Aorta (tissue), 5 donors: ENCODE data around the gene GATB. TPM values are rescaled to one million over a fixed set of nuclear protein-coding genes. Genes with fewer than 3 reads are reported as not detected.

Source experiments
- ATAC-seq: fragments of 200-7000 bp; cut with Tn5 transposase; one replicate; pipeline ENCODE4 v1.9.1; 2022; ENCODE audit warnings: moderate library complexity; ENCODE audit not compliant: low FRiP score
- DNase-seq, 2 donors: peaks; one replicate each; pipeline ENCODE4 v3.0.0-alpha.2; 2020
- H3K27ac ChIP-seq, 2 donors: one replicate each; pipeline ENCODE4 v1.5.1; 2013; ENCODE audit warnings: low read length in 2 of 2, mild to moderate bottlenecking in 2 of 2, moderate library complexity in 2 of 2, control low read depth in 1 of 2, inconsistent platforms in 1 of 2, low read depth in 1 of 2
- H3K27me3 ChIP-seq, 2 donors: one replicate each; pipeline ENCODE4 v1.6.1; 2013; ENCODE audit warnings: control low read depth in 1 of 2, low read length in 1 of 2, mild to moderate bottlenecking in 1 of 2, moderate library complexity in 1 of 2; ENCODE audit not compliant: insufficient read depth in 2 of 2, control insufficient read depth in 1 of 2
- H3K36me3 ChIP-seq, 2 donors: one replicate each; pipeline ENCODE4 v1.6.1; 2013; ENCODE audit warnings: control low read depth in 1 of 2, low read length in 1 of 2, mild to moderate bottlenecking in 1 of 2; ENCODE audit not compliant: insufficient read depth in 2 of 2, control insufficient read depth in 1 of 2
- H3K4me1 ChIP-seq, 2 donors: one replicate each; pipeline ENCODE4 v1.6.1; 2013; ENCODE audit warnings: low read length in 2 of 2, control low read depth in 1 of 2, mild to moderate bottlenecking in 1 of 2, moderate library complexity in 1 of 2; ENCODE audit not compliant: insufficient read depth in 2 of 2, control insufficient read depth in 1 of 2
- H3K4me3 ChIP-seq, 2 donors: one replicate each; pipeline ENCODE4 v1.5.1; 2013; ENCODE audit warnings: low read length in 2 of 2, control low read depth in 1 of 2, mild to moderate bottlenecking in 1 of 2
- H3K9me3 ChIP-seq: one replicate; pipeline ENCODE4 v1.6.1; 2013; ENCODE audit warnings: mild to moderate bottlenecking, low read length; ENCODE audit not compliant: control insufficient read depth
- WGBS, 2 donors: extraction: QIAGEN DNeasy Blood & Tissue Kit; methylation state at CpG; one replicate each; pipeline ENCODE4 v1.1.7; 2013; 5-methylcytosine and 5-hydroxymethylcytosine counted together
- intact Hi-C, 2 donors: fragments of 100-400 bp; cut with DNase I; formaldehyde crosslinking; loops; one replicate each; pipeline versions ENCODE4 v1.14.2 to v1.15.0; 2022
- polyA plus RNA-seq, 2 donors: library from polyadenylated mRNA; stranded (reverse); fragments of 200-250 nt; gene quantifications; one replicate each; pipeline ENCODE4 v1.2.3, GENCODE V29; 2013
- total RNA-seq, 2 donors: library from RNA; stranded (reverse); fragmentation: NEBNext Ultra II Directional; extraction: Animal tissue kit (Norgen Biotek cat#: 25700); gene quantifications; one replicate each; pipeline ENCODE4 v1.2.1, GENCODE V29; 2021
- donor health status: healthy with polysubstance abuse.
- donor health status: Bipolar disorder and iron deficiency.
- donor health status: DM: no; HTN: no; CAD: no.
- donor health status: DM: no; HTN: no; CAD: no.
- donor health status: DM: yes; HTN: yes; CAD: no.

GATB gene
- total and polyA plus RNA-seq, 4 donors = 5.2 to 13.0 (median 8.2) TPM

- Histone ChIP-seq H3K4me3 (no peak overlapping the region), H3K9me3 (no peaks in the 10 kb centered on the region), H3K27ac (no peak overlapping the region), H3K4me1 (no peaks in the 10 kb centered on the region), H3K27me3 (no peaks in the 10 kb centered on the region), H3K36me3 (no peaks in the 10 kb centered on the region)
- intact Hi-C loops = no loop called here
- WGBS, 2 donors = 82 to 86% methylated on average over 5 of the region's 5 CpGs
- ATAC-seq (no peak), DNase-seq (no peak)
These were observed 75.5 kb downstream of the GATB start for GRCh38 chr4:151685303-151685702.

- intact Hi-C loops = no loop called here
- Histone ChIP-seq H3K4me1 (no peaks in the 10 kb centered on the region), H3K9me3 (no peaks in the 10 kb centered on the region), H3K27me3 (no peaks in the 10 kb centered on the region), H3K36me3 (no peaks in the 10 kb centered on the region), H3K4me3 (no peak overlapping the region), H3K27ac (no peak overlapping the region)
- WGBS, 2 donors = 97% methylated on average over 4 of the region's 4 CpGs
- DNase-seq (no peak), ATAC-seq (no peak)
These were observed 79.7 kb downstream of the GATB start for GRCh38 chr4:151681085-151681484.

- ATAC-seq (no peak), DNase-seq (no peak)
- no peaks in the 10 kb centered on the region for H3K36me3 ChIP-seq
- no peak overlapping the region for H3K27ac ChIP-seq
- WGBS, 2 donors = 85 to 86% methylated on average over 8 of the region's 8 CpGs
- H3K4me3 ChIP-seq = no peak overlapping the region
- intact Hi-C loops = no loop called here
- no peaks in the 10 kb centered on the region for H3K9me3 ChIP-seq
- no peaks in the 10 kb centered on the region for H3K27me3 ChIP-seq
- no peaks in the 10 kb centered on the region for H3K4me1 ChIP-seq
These were observed 81.6 kb downstream of the GATB start for GRCh38 chr4:151679231-151679630.

- Histone ChIP-seq H3K9me3 (no peaks in the 10 kb centered on the region), H3K4me3 (no peak overlapping the region), H3K36me3 (no peaks in the 10 kb centered on the region), H3K27me3 (no peaks in the 10 kb centered on the region), H3K27ac (no peak overlapping the region), H3K4me1 (no peaks in the 10 kb centered on the region)
- intact Hi-C loops = no loop called here
- ATAC-seq = no peak
- no peak for DNase-seq
- 62 to 66% methylated on average over 14 of the region's 14 CpGs for WGBS, 2 donors
These were observed 82.5 kb downstream of the GATB start for GRCh38 chr4:151678048-151678872.

GRCh38 chr4:151677193-151677592 lies 83.6 kb downstream of the GATB start:
- no peak overlapping the region for H3K4me3 ChIP-seq
- 97 to 99% methylated on average over 3 of the region's 3 CpGs for WGBS, 2 donors
- no peaks in the 10 kb centered on the region for H3K4me1 ChIP-seq
- H3K27ac ChIP-seq = no peak overlapping the region
- H3K9me3 ChIP-seq = no peaks in the 10 kb centered on the region
- DNase-seq (no peak), ATAC-seq (no peak)
- H3K27me3 ChIP-seq = no peaks in the 10 kb centered on the region
- H3K36me3 ChIP-seq = no peaks in the 10 kb centered on the region
- intact Hi-C loops = no loop called here

- WGBS, 2 donors = 80 to 85% methylated on average over 11 of the region's 11 CpGs
- Histone ChIP-seq H3K9me3 (no peaks in the 10 kb centered on the region), H3K27me3 (no peaks in the 10 kb centered on the region), H3K4me3 (no peak overlapping the region), H3K4me1 (no peaks in the 10 kb centered on the region), H3K27ac (no peak overlapping the region), H3K36me3 (no peaks in the 10 kb centered on the region)
- DNase-seq (no peak), ATAC-seq (no peak)
- intact Hi-C loops = no loop called here
These were observed 84.5 kb downstream of the GATB start for GRCh38 chr4:151676301-151676700.

GRCh38 chr4:151675411-151675971 lies 85.3 kb downstream of the GATB start:
- no peak for ATAC-seq
- no peaks in the 10 kb centered on the region for H3K9me3 ChIP-seq
- WGBS, 2 donors = 35 to 39% methylated on average over 9 of the region's 9 CpGs
- H3K4me1 ChIP-seq = no peaks in the 10 kb centered on the region
- intact Hi-C loops = no loop called here
- H3K27me3 ChIP-seq = no peaks in the 10 kb centered on the region
- H3K36me3 ChIP-seq = no peaks in the 10 kb centered on the region
- no peak for DNase-seq
- no peak overlapping the region for H3K4me3 ChIP-seq
- peak overlapping the region in 1 of 2 donors; percentile 38 for H3K27ac ChIP-seq

- peak; percentile 71 to 83 for DNase-seq
These were observed 85.9 kb downstream of the GATB start for GRCh38 chr4:151674804-151675391.

More at GRCh38 chr4:151674804-151675391, 85.9 kb downstream of the GATB start:
- H3K27ac ChIP-seq = no peak overlapping the region
- H3K4me1 ChIP-seq = no peaks in the 10 kb centered on the region
- H3K27me3 ChIP-seq = no peaks in the 10 kb centered on the region
- peak; percentile 68 for ATAC-seq
- WGBS, 2 donors = 7 to 10% methylated on average over 19 of the region's 19 CpGs
- intact Hi-C loops = no loop called here
- H3K4me3 ChIP-seq = peak overlapping the region; percentile 21 to 54
- H3K36me3 ChIP-seq = no peaks in the 10 kb centered on the region
- H3K9me3 ChIP-seq = no peaks in the 10 kb centered on the region
